OCI-M2 (cell line): ENCODE results near the gene PDK4.

Experiments used
- DNase-seq: peaks from one replicate; lab custom pipeline; 2025; ENCODE audit not compliant: unreplicated experiment; lab: John Stamatoyannopoulos, UW

The PDK4 gene

DNA sequence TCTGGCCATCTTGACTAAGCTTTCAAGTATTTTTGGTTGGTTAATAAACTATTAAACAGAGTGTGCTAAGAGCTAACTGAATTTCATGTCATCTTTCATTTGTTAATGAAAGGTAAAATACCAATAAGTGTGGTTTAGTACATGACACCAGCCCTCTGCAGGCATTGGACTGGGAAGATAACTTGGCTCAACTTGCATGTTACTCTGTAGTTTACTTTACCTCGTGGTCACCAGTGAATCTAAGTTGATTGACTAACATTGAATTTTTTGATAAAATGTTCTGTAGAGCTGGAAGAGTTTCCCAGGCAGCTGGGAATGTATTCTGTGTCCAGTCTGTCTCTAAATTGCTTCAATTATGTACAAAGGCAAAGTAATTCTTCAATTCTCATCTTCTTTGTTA is 60.7 kb downstream of the PDK4 start:
- DNase-seq: no peak

DNA sequence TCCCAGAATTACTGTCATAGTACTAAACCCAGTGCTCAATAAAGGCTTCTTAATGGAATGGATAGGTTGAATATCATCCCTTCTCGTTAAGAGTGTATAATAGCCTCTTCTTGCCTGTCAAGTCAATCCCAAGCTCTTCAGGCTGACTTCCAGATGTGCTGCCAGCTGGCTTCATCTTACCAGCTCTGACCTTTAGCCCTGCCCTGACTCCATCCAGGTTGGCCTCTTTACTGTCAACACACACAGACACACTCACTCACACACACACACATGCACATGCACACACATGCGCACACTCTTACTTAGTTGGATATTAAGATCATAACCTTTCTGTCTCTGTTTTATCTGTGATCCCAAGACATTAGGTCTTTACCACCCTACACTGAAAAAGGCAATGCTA is 61.5 kb downstream of the PDK4 start:
- DNase-seq: no peak
